D721Med (cell line): Measurements from ENCODE around the gene SOX1.

Experiments used
- DNase-seq: peaks from one replicate; pipeline ENCODE4 v3.0.0; 2011; ENCODE audit warnings: low spot score; ENCODE audit not compliant: insufficient read length
- FAIRE-seq: peaks from 2 replicates; lab custom pipeline; 2011; peaks lifted over from hg19 to GRCh38; lab: Jason Lieb, UNC
- TF ChIP-seq, protein P1 (sequence below): IDR thresholded peaks from 2 replicates; pipeline ENCODE4 v1.5.1; 2012; ENCODE audit warnings: mild to moderate bottlenecking, control low read depth; ENCODE audit not compliant: insufficient read depth; ENCODE audit errors: missing control alignments

SOX1 gene

GRCh38 chr13:112117955-112118302 is 51.0 kb downstream of the SOX1 start:
- FAIRE-seq: no peak
- no peak for DNase-seq
- TF ChIP-seq, protein P1, sequence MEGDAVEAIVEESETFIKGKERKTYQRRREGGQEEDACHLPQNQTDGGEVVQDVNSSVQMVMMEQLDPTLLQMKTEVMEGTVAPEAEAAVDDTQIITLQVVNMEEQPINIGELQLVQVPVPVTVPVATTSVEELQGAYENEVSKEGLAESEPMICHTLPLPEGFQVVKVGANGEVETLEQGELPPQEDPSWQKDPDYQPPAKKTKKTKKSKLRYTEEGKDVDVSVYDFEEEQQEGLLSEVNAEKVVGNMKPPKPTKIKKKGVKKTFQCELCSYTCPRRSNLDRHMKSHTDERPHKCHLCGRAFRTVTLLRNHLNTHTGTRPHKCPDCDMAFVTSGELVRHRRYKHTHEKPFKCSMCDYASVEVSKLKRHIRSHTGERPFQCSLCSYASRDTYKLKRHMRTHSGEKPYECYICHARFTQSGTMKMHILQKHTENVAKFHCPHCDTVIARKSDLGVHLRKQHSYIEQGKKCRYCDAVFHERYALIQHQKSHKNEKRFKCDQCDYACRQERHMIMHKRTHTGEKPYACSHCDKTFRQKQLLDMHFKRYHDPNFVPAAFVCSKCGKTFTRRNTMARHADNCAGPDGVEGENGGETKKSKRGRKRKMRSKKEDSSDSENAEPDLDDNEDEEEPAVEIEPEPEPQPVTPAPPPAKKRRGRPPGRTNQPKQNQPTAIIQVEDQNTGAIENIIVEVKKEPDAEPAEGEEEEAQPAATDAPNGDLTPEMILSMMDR: no peak

DNA sequence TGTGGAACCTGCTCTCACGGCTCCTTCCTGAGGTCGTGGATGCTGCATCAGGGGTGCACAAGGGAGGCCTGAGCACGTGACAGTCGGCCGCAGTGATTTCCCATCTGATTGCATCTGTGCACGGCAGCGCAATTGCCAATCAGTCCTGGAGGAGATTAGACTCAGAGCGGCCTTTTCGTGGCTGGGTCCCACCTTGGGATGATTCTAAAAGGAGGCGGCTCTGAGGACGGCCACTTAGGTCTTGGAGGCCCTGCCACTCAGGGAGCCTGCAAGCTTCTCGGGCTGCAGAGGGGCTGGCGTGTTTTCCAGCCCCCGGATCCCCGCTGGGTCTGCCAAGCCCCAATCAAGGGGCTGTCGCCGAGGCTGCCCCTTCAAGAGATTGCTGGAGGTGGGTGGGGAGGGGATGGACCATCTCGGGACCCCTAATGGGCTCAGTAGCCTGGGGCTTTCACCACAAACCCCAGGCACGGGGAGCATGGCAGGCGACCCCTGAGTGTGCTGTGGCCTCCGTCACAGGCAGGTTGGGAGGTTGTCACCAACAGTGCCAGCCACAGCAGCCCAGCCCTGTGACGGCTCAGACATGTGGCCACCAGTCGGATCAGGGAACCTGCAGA is 51.6 kb downstream of the SOX1 start:
- FAIRE-seq (no peak), DNase-seq (no peak)
- TF ChIP-seq, protein P1: no peak

DNA sequence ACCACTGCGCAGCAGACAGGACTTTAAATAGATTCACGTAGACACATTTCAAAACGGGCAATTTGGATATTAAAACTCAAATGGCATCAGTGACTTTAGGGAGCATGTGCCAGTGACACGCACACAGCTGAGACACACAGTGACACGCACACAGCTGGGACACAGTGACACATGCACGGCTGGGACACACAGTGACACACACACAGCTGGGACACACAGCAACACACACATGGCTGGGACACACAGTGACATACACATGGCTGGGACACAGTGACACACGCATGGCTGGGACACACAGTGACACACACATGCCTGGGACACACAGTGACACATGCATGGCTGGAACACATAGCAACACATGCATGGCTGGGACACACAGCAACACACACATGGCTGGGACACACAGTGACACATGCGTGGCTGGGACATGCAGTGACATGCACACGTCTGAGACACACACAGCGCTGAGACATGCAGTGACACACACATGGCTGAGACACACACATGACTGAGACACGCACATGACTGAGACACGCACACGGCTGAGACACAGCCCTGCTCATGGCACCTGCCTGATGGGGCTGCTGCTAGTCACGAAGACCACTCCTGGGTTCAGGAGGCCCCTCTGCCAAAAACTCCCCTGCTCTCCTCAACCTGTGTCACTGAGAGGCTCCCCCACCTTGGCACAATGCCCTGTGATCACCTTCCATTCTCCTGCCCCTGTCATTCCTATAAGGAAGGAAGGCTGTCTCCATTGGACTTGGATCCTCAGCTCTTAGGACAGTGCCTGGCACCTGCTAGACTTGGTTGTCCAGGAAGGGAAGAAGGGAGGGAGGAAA is 52.5 kb downstream of the SOX1 start:
- no peak for DNase-seq
- FAIRE-seq: no peak
- TF ChIP-seq, protein P1: no peak

DNA sequence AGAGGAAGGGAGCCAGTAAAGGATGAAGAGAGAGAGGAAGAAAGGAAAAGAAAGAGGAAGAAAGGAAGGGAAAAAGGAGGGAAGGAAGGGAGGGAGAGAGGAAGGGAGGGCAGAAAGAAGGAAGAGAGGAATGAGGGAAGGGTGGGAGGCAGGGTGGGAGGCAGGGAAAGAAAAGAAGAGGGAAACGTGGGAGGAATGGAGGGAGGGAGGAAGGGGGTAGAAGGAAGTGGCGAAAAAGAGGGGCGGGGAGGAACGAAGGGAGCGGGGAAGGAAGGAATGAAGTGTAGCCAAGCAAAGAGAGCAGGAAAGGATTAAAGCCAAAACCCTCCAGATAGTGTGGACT is 53.1 kb downstream of the SOX1 start:
- TF ChIP-seq, protein P1: no peak
- no peak for FAIRE-seq
- no peak for DNase-seq
